B cell (primary cell): Measurements from ENCODE around the gene CASR.

Source experiments
- CTCF ChIP-seq: fragments of 200-600 bp; IDR thresholded peaks from one replicate; pipeline ENCODE4 v1.8.0; 2022; ENCODE audit warnings: antibody characterized with exemption, mild to moderate bottlenecking
- EZH2 ChIP-seq: IDR thresholded peaks from 2 replicates; pipeline ENCODE4 v1.6.1; 2012; ENCODE audit warnings: borderline replicate concordance, low read depth, mild to moderate bottlenecking, moderate library complexity, low read length; ENCODE audit not compliant: insufficient read depth, poor library complexity, severe bottlenecking

GRCh38 chr3:122268257-122269024 is 85.0 kb downstream of the CASR start:
- TF ChIP-seq CTCF (no peak), EZH2 (no peak)
